Measurements from ENCODE around the gene DEFB115.
"Not testable (repeated sequence)": the region's sequence is repeated elsewhere in the genome, so short reads cannot be mapped to it uniquely, and the experiment has no call there.

DNA sequence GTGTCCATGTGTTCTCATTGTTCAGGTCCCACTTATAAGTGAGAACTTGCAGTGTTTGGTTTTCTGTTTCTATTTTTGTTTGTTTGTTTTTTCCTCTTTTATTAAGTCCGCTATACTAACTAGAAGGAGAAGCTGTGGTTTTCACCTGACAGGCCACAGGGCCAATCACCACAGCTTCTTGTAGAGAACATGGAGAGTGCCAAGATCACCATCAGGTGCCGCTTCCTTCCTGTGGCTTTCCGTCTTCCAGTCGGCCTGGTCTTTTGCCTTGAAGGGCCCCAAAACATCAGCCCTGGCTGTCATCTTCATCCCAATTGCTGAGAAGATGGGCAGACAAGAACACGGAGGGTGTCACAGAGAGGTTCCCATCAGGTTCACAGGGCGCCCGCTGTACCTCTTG lies 27.5 kb downstream of the DEFB115 start:
- not testable (repeated sequence) for TF ChIP-seq CTCF (IDR thresholded peaks at IDR 0.05; ENCODE audit: control extremely low read depth in 1 of 3, insufficient read depth in 1 of 3, low read depth in 1 of 3, low read length in 3 of 3); EZH2 (IDR thresholded peaks at IDR 0.05; ENCODE audit: low read depth, low read length, severe bottlenecking); EP300 (IDR thresholded peaks at IDR 0.05; ENCODE audit: borderline replicate concordance in 1 of 2, low read depth in 2 of 2, low read length in 2 of 2); POLR2AphosphoS5 (IDR thresholded peaks at IDR 0.05; ENCODE audit: low read depth, low read length)
